Suprapubic skin (tissue), 4 donors: Measurements from ENCODE around the gene EYS.

ENCODE experiments used
- CTCF ChIP-seq, 2 donors: fragments of 200-600 bp in 1 of 2; fragments of 450-650 bp in 1 of 2; sonication (generic) in 1 of 2; IDR thresholded peaks; one replicate each; pipeline ENCODE4 v1.5.1; 2016 to 2019; ENCODE audit warnings: antibody characterized with exemption in 2 of 2, mild to moderate bottlenecking in 1 of 2, moderate library complexity in 1 of 2
- EP300 ChIP-seq: sonication (generic); formaldehyde crosslinking; IDR thresholded peaks from one replicate; pipeline ENCODE4 v1.6.1; 2017; ENCODE audit warnings: antibody characterized with exemption
- POLR2A ChIP-seq, 2 donors: fragments of 450-650 bp; IDR thresholded peaks; one replicate each; pipeline ENCODE4 v1.6.1; 2017; ENCODE audit warnings: antibody characterized with exemption in 2 of 2, mild to moderate bottlenecking in 2 of 2, moderate library complexity in 2 of 2
- POLR2AphosphoS5 ChIP-seq, 3 donors: sonication (generic); formaldehyde crosslinking; IDR thresholded peaks; one replicate each; pipeline ENCODE4 v1.6.1; 2017; ENCODE audit warnings: antibody characterized with exemption in 3 of 3

- no peak for TF ChIP-seq CTCF (IDR thresholded peaks at IDR 0.05)
- no peak for TF ChIP-seq EP300
- TF ChIP-seq POLR2AphosphoS5 (IDR thresholded peaks at IDR 0.05): no peak
- no peak for TF ChIP-seq POLR2A (IDR thresholded peaks at IDR 0.05)
Measured at GRCh38 chr6:64041373-64041772, 1665.7 kb downstream of the EYS start.
